WTC11 (cell line): ENCODE measurements around the gene AFAP1L1.

Source experiments
- JUN ChIP-seq: sonication (generic); formaldehyde crosslinking; IDR thresholded peaks from 2 replicates; pipeline ENCODE4 v1.8.0; 2023; ENCODE audit warnings: mild to moderate bottlenecking, missing genetic modification reagents
- TF ChIP-seq, protein P1 (sequence below): sonication (generic); formaldehyde crosslinking; IDR thresholded peaks from 2 replicates; pipeline ENCODE4 v1.8.0; 2022; ENCODE audit warnings: mild to moderate bottlenecking, missing genetic modification reagents
- TF ChIP-seq, protein P2 (sequence below): sonication (generic); formaldehyde crosslinking; IDR thresholded peaks from 2 replicates; pipeline ENCODE4 v1.8.0; 2022; ENCODE audit warnings: mild to moderate bottlenecking, missing genetic modification reagents
- TF ChIP-seq, protein P3 (sequence below): fragments of 200-600 bp; IDR thresholded peaks from 2 replicates; pipeline ENCODE4 v1.8.0; 2022; ENCODE audit warnings: antibody characterized with exemption

DNA sequence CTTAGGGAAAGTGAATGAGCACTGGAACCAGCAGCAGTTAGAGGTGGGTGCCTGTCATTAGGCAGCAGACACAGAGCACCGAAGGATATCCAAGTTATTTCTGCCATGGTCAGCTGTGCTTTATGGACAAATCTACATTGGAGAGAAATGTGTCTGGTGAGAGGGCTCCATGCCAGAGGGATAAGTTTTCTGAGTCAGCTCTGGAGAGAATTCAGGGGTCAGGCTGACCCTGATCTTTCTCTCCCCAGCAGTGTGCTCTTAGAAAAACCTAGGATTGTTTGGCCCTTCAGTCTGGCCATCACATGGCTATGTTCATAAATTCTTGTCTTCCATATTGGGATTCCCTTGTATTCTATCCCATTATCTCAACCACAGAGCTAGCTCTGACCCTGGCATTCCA is 116.3 kb downstream of the AFAP1L1 start:
- TF ChIP-seq, protein P1, sequence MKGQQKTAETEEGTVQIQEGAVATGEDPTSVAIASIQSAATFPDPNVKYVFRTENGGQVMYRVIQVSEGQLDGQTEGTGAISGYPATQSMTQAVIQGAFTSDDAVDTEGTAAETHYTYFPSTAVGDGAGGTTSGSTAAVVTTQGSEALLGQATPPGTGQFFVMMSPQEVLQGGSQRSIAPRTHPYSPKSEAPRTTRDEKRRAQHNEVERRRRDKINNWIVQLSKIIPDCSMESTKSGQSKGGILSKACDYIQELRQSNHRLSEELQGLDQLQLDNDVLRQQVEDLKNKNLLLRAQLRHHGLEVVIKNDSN (CRISPR knock-in tag), result no peak
- TF ChIP-seq, protein P2, sequence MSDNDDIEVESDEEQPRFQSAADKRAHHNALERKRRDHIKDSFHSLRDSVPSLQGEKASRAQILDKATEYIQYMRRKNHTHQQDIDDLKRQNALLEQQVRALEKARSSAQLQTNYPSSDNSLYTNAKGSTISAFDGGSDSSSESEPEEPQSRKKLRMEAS (CRISPR knock-in tag), result no peak
- TF ChIP-seq, protein P3, sequence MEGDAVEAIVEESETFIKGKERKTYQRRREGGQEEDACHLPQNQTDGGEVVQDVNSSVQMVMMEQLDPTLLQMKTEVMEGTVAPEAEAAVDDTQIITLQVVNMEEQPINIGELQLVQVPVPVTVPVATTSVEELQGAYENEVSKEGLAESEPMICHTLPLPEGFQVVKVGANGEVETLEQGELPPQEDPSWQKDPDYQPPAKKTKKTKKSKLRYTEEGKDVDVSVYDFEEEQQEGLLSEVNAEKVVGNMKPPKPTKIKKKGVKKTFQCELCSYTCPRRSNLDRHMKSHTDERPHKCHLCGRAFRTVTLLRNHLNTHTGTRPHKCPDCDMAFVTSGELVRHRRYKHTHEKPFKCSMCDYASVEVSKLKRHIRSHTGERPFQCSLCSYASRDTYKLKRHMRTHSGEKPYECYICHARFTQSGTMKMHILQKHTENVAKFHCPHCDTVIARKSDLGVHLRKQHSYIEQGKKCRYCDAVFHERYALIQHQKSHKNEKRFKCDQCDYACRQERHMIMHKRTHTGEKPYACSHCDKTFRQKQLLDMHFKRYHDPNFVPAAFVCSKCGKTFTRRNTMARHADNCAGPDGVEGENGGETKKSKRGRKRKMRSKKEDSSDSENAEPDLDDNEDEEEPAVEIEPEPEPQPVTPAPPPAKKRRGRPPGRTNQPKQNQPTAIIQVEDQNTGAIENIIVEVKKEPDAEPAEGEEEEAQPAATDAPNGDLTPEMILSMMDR, result no peak
- no peak for TF ChIP-seq JUN (CRISPR knock-in tag)
